K562 (cell line): ENCODE data around the gene NR2C2AP. TPM values are rescaled to one million over a fixed set of nuclear protein-coding genes. Genes with fewer than 3 reads are reported as not detected.

Experiments used
- ADNP ChIP-seq: fragments of 200-800 bp; sonication (Bioruptor generic); IDR thresholded peaks from 2 replicates; pipeline ENCODE4 v1.6.1; 2016; ENCODE audit warnings: missing genetic modification characterization, missing compliant biosample characterization
- ARNT ChIP-seq, 2 experiments: fragments of 450-650 bp; IDR thresholded peaks; 2 replicates each; pipeline ENCODE4 v1.6.1; 2016; ENCODE audit warnings: mild to moderate bottlenecking in 1 of 2
- EHMT2 ChIP-seq: fragments of 450-650 bp; IDR thresholded peaks from 2 replicates; pipeline ENCODE4 v1.6.1; 2018; ENCODE audit warnings: antibody characterized with exemption
- ETV6 ChIP-seq, 3 experiments: fragments of 150-350 bp in 1 of 3; sonication (generic) in 1 of 3; formaldehyde crosslinking in 1 of 3; IDR thresholded peaks; 2 replicates each; pipeline versions ENCODE4 v1.6.1 to v1.8.0; 2014 to 2022; ENCODE audit warnings: borderline replicate concordance in 2 of 3, low read depth in 2 of 3, antibody characterized with exemption in 1 of 3, low read length in 1 of 3, mild to moderate bottlenecking in 1 of 3, missing genetic modification reagents in 1 of 3
- GATAD2B ChIP-seq: fragments of 450-650 bp; IDR thresholded peaks from 2 replicates; pipeline ENCODE4 v1.6.1; 2017; ENCODE audit warnings: mild to moderate bottlenecking, borderline replicate concordance
- KDM2B ChIP-seq: fragments of 250-450 bp; sonication (Bioruptor Pico); IDR thresholded peaks from 2 replicates; pipeline ENCODE4 v1.8.0; 2021; ENCODE audit warnings: mild to moderate bottlenecking, moderate library complexity
- MCM7 ChIP-seq, 2 experiments: fragments of 450-650 bp; IDR thresholded peaks; 2 replicates each; pipeline ENCODE4 v1.6.1; 2016 to 2018
- RBM14 ChIP-seq: fragments of 200-400 bp; formaldehyde crosslinking; IDR thresholded peaks from 2 replicates; pipeline ENCODE4 v1.6.1; 2018; ENCODE audit warnings: low read depth, mild to moderate bottlenecking, low read length, moderate library complexity, borderline replicate concordance; ENCODE audit not compliant: insufficient read depth
- RBM25 ChIP-seq: fragments of 200-400 bp; formaldehyde crosslinking; IDR thresholded peaks from 2 replicates; pipeline ENCODE4 v1.6.1; 2018; ENCODE audit warnings: low read length, low read depth, moderate library complexity; ENCODE audit not compliant: severe bottlenecking
- SETDB1 ChIP-seq: IDR thresholded peaks from one replicate; pipeline ENCODE4 v1.6.1; 2012; ENCODE audit warnings: low read length, control low read depth, inconsistent platforms
- SMC3 ChIP-seq: conservative IDR thresholded peaks from 2 replicates; pipeline ENCODE4 v1.6.1; 2011; ENCODE audit warnings: low read depth, low read length, improper control_type of control experiment; ENCODE audit not compliant: insufficient read depth
- SRF ChIP-seq, 2 experiments: fragments of 250-450, 450-650 bp in 1 of 2; sonication (Bioruptor Pico) in 1 of 2; sonication (generic) in 1 of 2; formaldehyde crosslinking; IDR thresholded peaks; 2 replicates each; pipeline versions ENCODE4 v1.5.0 to v1.5.1; 2020 to 2022; ENCODE audit warnings: mild to moderate bottlenecking in 1 of 2, missing genetic modification reagents in 1 of 2
- TBP ChIP-seq: optimal IDR thresholded peaks from 2 replicates; pipeline ENCODE3; 2011; ENCODE audit warnings: low read depth, low read length, improper control_type of control experiment
- TCF7 ChIP-seq: sonication (generic); IDR thresholded peaks from 2 replicates; pipeline ENCODE4 v1.6.1; 2016; ENCODE audit warnings: antibody characterized with exemption, borderline replicate concordance
- ZC3H4 ChIP-seq: sonication (generic); formaldehyde crosslinking; IDR thresholded peaks from 2 replicates; pipeline ENCODE4 v1.9.0; 2021; ENCODE audit warnings: missing genetic modification reagents, borderline replicate concordance
- ZKSCAN1 ChIP-seq: fragments of 150-350 bp; IDR thresholded peaks from 2 replicates; pipeline ENCODE4 v1.6.1; 2016; ENCODE audit warnings: low read depth, low read length
- ZNF146 ChIP-seq: IDR thresholded peaks from one replicate; pipeline ENCODE4 v1.6.1; 2018; ENCODE audit warnings: missing compliant biosample characterization; ENCODE audit not compliant: unreplicated experiment
- polyA plus RNA-seq, 8 experiments: library from polyadenylated mRNA; depleted of rRNA in 4 of 8; stranded (reverse) in 5 of 8; unstranded in 3 of 8; fragments of >200 nt; fragmentation: Nextera tagmentation in 2 of 8; fragmentation: Illumina TruSeq in 1 of 8; extraction: Ambion mirVana in 2 of 8; extraction: Trizol in 1 of 8; gene quantifications; 2 replicates each; pipeline versions ENCODE4 v1.2.1 to v1.2.3, GENCODE V29; 2011 to 2014; ENCODE audit warnings: inconsistent platforms in 1 of 8, missing spikeins in 1 of 8
- total RNA-seq, 7 experiments: library from RNA; depleted of rRNA in 6 of 7; stranded (reverse); fragments of >200 nt in 6 of 7; fragmentation: Illumina TruSeq in 2 of 7; extraction: Trizol in 2 of 7; gene quantifications; 2 replicates each; pipeline versions ENCODE4 v1.2.1 to v1.2.3, GENCODE V29; 2011 to 2021; ENCODE audit warnings: low replicate concordance in 1 of 7
- TF ChIP-seq, protein P1 (sequence below): sonication (generic); formaldehyde crosslinking; IDR thresholded peaks from 2 replicates; pipeline ENCODE4 v1.8.0; 2022; ENCODE audit warnings: missing genetic modification reagents, mild to moderate bottlenecking, moderate library complexity, borderline replicate concordance
- TF ChIP-seq, protein P2 (sequence below): sonication (generic); formaldehyde crosslinking; IDR thresholded peaks from 2 replicates; pipeline ENCODE4 v1.8.0; 2022; ENCODE audit warnings: mild to moderate bottlenecking, missing genetic modification reagents
- TF ChIP-seq, protein P3 (sequence below): fragments of 250-450 bp; sonication (Bioruptor Pico); IDR thresholded peaks from 2 replicates; pipeline ENCODE4 v1.5.0; 2020; ENCODE audit warnings: mild to moderate bottlenecking, borderline replicate concordance

Gene NR2C2AP
- total and polyA plus RNA-seq, 9 of the 15 experiments (the other 6 are each of a cell fraction or from before 2014, with no cell fraction given), result 23.7 to 77.4 (median 32.4) TPM

DNA sequence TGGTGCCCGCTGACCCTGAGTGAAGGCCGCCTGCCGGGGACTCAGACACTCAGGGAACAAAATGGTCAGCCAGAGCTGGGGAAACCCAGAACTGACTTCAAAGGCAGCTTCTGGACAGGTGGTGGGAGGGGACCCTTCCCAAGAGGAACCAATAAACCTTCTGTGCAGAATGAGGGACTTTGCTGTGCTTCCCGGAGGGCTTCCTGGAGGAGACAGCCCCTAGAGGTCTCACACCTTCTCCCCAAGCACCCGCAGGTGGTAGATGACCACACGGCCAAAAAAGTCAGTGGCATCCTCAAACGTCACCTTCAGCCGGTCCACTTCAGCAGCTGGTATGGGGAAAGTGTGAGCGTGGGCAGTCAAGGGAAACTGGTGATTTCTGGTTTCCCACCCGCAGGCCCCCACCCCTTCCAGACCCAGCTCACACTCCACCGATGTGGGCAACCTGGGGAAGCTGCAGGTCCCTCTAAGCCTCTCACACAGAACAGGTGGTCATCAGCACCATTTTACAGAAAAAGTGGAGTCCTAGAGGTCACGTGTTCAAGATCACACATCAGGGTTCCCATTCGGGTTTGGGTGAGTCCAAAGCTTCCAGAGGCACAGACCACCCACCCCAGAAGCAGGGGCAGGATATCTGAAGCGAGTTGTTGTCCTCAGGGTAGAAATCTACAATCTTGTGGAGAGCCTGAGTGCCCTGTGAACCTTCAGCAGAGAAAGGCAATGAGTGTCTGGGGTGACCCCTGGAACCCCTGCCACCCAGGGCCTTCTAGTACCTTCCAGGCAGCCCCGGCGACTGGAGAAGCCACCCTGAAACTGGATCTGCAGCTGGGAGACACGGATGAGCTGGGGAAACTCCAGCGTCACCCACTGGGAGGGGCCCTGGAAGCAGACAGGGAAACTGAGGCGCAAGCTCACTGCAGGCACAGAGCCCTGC lies 1.2 kb downstream of the NR2C2AP start (continued):
- TF ChIP-seq ETV6 (IDR thresholded peaks at IDR 0.05; ENCODE audit: borderline replicate concordance in 1 of 2, low read depth in 2 of 2, low read length in 1 of 2), result no peak
- TF ChIP-seq ETV6 (CRISPR knock-in tag; IDR thresholded peaks at IDR 0.05; ENCODE audit: borderline replicate concordance), result no peak
- TF ChIP-seq TCF7, result no peak
- TF ChIP-seq RBM25, result peak; percentile 52
- TF ChIP-seq EHMT2, result no peak
- TF ChIP-seq, protein P1, sequence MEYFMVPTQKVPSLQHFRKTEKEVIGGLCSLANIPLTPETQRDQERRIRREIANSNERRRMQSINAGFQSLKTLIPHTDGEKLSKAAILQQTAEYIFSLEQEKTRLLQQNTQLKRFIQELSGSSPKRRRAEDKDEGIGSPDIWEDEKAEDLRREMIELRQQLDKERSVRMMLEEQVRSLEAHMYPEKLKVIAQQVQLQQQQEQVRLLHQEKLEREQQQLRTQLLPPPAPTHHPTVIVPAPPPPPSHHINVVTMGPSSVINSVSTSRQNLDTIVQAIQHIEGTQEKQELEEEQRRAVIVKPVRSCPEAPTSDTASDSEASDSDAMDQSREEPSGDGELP (CRISPR knock-in tag), result no peak
- TF ChIP-seq, protein P2, sequence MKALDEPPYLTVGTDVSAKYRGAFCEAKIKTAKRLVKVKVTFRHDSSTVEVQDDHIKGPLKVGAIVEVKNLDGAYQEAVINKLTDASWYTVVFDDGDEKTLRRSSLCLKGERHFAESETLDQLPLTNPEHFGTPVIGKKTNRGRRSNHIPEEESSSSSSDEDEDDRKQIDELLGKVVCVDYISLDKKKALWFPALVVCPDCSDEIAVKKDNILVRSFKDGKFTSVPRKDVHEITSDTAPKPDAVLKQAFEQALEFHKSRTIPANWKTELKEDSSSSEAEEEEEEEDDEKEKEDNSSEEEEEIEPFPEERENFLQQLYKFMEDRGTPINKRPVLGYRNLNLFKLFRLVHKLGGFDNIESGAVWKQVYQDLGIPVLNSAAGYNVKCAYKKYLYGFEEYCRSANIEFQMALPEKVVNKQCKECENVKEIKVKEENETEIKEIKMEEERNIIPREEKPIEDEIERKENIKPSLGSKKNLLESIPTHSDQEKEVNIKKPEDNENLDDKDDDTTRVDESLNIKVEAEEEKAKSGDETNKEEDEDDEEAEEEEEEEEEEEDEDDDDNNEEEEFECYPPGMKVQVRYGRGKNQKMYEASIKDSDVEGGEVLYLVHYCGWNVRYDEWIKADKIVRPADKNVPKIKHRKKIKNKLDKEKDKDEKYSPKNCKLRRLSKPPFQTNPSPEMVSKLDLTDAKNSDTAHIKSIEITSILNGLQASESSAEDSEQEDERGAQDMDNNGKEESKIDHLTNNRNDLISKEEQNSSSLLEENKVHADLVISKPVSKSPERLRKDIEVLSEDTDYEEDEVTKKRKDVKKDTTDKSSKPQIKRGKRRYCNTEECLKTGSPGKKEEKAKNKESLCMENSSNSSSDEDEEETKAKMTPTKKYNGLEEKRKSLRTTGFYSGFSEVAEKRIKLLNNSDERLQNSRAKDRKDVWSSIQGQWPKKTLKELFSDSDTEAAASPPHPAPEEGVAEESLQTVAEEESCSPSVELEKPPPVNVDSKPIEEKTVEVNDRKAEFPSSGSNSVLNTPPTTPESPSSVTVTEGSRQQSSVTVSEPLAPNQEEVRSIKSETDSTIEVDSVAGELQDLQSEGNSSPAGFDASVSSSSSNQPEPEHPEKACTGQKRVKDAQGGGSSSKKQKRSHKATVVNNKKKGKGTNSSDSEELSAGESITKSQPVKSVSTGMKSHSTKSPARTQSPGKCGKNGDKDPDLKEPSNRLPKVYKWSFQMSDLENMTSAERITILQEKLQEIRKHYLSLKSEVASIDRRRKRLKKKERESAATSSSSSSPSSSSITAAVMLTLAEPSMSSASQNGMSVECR (CRISPR knock-in tag), result no peak
- TF ChIP-seq SRF (CRISPR knock-in tag; IDR thresholded peaks at IDR 0.05), result no peak
- no peak for TF ChIP-seq SETDB1
- TF ChIP-seq ADNP (tag), result no peak
- no peak for TF ChIP-seq MCM7 (IDR thresholded peaks at IDR 0.05)
- no peak for TF ChIP-seq TBP
- no peak for TF ChIP-seq ZKSCAN1
- TF ChIP-seq, protein P3, sequence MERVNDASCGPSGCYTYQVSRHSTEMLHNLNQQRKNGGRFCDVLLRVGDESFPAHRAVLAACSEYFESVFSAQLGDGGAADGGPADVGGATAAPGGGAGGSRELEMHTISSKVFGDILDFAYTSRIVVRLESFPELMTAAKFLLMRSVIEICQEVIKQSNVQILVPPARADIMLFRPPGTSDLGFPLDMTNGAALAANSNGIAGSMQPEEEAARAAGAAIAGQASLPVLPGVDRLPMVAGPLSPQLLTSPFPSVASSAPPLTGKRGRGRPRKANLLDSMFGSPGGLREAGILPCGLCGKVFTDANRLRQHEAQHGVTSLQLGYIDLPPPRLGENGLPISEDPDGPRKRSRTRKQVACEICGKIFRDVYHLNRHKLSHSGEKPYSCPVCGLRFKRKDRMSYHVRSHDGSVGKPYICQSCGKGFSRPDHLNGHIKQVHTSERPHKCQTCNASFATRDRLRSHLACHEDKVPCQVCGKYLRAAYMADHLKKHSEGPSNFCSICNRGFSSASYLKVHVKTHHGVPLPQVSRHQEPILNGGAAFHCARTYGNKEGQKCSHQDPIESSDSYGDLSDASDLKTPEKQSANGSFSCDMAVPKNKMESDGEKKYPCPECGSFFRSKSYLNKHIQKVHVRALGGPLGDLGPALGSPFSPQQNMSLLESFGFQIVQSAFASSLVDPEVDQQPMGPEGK (CRISPR knock-in tag), result no peak
- no peak for TF ChIP-seq RBM14
- no peak for TF ChIP-seq ZC3H4
- TF ChIP-seq SMC3, result no peak
- no peak for TF ChIP-seq ZNF146 (CRISPR knock-in tag)
- no peak for TF ChIP-seq KDM2B (CRISPR knock-in tag)
- TF ChIP-seq GATAD2B, result no peak
- TF ChIP-seq ARNT (IDR thresholded peaks at IDR 0.05), result no peak
